Panc1 (cell line): ENCODE results near the gene ADAM12.

ENCODE experiments used
- CTCF ChIP-seq: fragments of 450-650 bp; IDR thresholded peaks from 2 replicates; pipeline ENCODE4 v1.5.1; 2017; ENCODE audit warnings: mild to moderate bottlenecking
- POLR2AphosphoS5 ChIP-seq: IDR thresholded peaks from 2 replicates; pipeline ENCODE4 v1.6.1; 2012; ENCODE audit warnings: mild to moderate bottlenecking, low read depth, low read length, moderate library complexity
- REST ChIP-seq, 2 experiments: IDR thresholded peaks; 2 replicates each; pipeline ENCODE4 v1.6.1; 2011 to 2012; ENCODE audit warnings: low read depth in 2 of 2, control low read depth in 1 of 2, low read length in 1 of 2, mild to moderate bottlenecking in 1 of 2, moderate library complexity in 1 of 2; ENCODE audit not compliant: insufficient read depth in 1 of 2
- SIN3A ChIP-seq: IDR thresholded peaks from 2 replicates; pipeline ENCODE4 v1.6.1; 2012; ENCODE audit warnings: low read depth, mild to moderate bottlenecking, low read length, moderate library complexity, borderline replicate concordance; ENCODE audit not compliant: insufficient read depth
- TCF7L2 ChIP-seq: IDR thresholded peaks from 2 replicates; pipeline ENCODE4 v1.6.1; 2011; ENCODE audit warnings: mild to moderate bottlenecking, low read depth, low read length, inconsistent platforms

DNA sequence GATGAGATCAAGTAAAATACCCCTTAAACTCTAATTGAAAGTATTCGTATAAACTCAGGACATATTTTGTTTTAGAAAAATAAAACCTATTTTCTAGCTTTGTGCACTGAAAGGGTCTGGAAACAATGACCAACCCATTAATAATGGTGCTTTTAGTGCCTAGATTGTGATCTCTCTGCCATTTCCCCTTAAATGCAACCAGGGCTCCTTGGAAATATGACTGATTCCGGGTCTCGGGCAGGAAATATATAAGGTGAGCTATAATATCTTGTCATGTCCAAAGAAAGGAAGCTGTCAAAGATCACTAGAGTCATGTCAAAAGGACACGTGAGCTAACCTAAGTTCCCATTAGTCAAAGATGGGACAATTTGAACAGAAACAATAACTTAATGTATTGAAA lies 12.4 kb upstream of the ADAM12 start:
- TF ChIP-seq CTCF (no peak), POLR2AphosphoS5 (no peak), TCF7L2 (no peak), REST (IDR thresholded peaks at IDR 0.05; ENCODE audit: insufficient read depth in 1 of 2, low read depth in 2 of 2, low read length in 1 of 2) (no peak), SIN3A (no peak)
